GM19397 (cell line): ENCODE data around the gene WDR7.

Source experiments
- ATAC-seq: cut with Tn5 transposase; IDR thresholded peaks from one replicate; pipeline ENCODE4 v1.9.1; 2021; ENCODE audit warnings: mild to moderate bottlenecking, moderate library complexity; ENCODE audit not compliant: unreplicated experiment

Gene WDR7

GRCh38 chr18:56929886-56930285, 278.7 kb downstream of the WDR7 start:
- no peak for ATAC-seq

GRCh38 chr18:56933472-56933871, 282.3 kb downstream of the WDR7 start:
- ATAC-seq = no peak

GRCh38 chr18:56934131-56934530, 283.0 kb downstream of the WDR7 start:
- no peak for ATAC-seq

- ATAC-seq = no peak
These were observed 283.7 kb downstream of the WDR7 start for GRCh38 chr18:56934906-56935305.

- ATAC-seq = no peak
These were observed 284.4 kb downstream of the WDR7 start for GRCh38 chr18:56935434-56936040.

- ATAC-seq = no peak
These were observed 285.3 kb downstream of the WDR7 start for GRCh38 chr18:56936457-56936856.

- no peak for ATAC-seq
These were observed 286.8 kb downstream of the WDR7 start for GRCh38 chr18:56937874-56938430.

- ATAC-seq = no peak
These were observed 294.3 kb downstream of the WDR7 start for GRCh38 chr18:56945171-56946083.

- ATAC-seq = no peak
These were observed 296.1 kb downstream of the WDR7 start for GRCh38 chr18:56947236-56947635.

GRCh38 chr18:56952026-56952425, 300.9 kb downstream of the WDR7 start:
- ATAC-seq = no peak

GRCh38 chr18:56953428-56954198, 302.5 kb downstream of the WDR7 start:
- ATAC-seq = no peak

GRCh38 chr18:56955490-56955889, 304.3 kb downstream of the WDR7 start:
- ATAC-seq = no peak

GRCh38 chr18:56959120-56959519, 308.0 kb downstream of the WDR7 start:
- no peak for ATAC-seq

GRCh38 chr18:56962322-56962721, 311.2 kb downstream of the WDR7 start:
- ATAC-seq = no peak

GRCh38 chr18:56967035-56967434, 315.9 kb downstream of the WDR7 start:
- ATAC-seq = no peak

GRCh38 chr18:56973487-56973886, 322.3 kb downstream of the WDR7 start:
- ATAC-seq = no peak

GRCh38 chr18:56974141-56974540, 323.0 kb downstream of the WDR7 start:
- ATAC-seq = no peak

GRCh38 chr18:56975276-56975675, 324.1 kb downstream of the WDR7 start:
- ATAC-seq = no peak

- no peak for ATAC-seq
These were observed 326.1 kb downstream of the WDR7 start for GRCh38 chr18:56977309-56977708.

- no peak for ATAC-seq
These were observed 326.6 kb downstream of the WDR7 start for GRCh38 chr18:56977771-56978170.

GRCh38 chr18:56980151-56980550, 329.0 kb downstream of the WDR7 start:
- ATAC-seq = no peak
